SU-DHL-6 (cell line): ENCODE results near the gene TMEM8B.

Source experiments
- CTCF ChIP-seq: fragments of 200-600 bp; sonication (generic); IDR thresholded peaks from one replicate; pipeline ENCODE4 v1.5.1; 2017; ENCODE audit warnings: antibody characterized with exemption, mild to moderate bottlenecking, low read length, moderate library complexity; ENCODE audit not compliant: insufficient read depth, poor library complexity, severe bottlenecking
- EZH2phosphoT487 ChIP-seq: fragments of 200-600 bp; sonication (generic), shearing (Covaris generic); conservative IDR thresholded peaks from 2 replicates; pipeline ENCODE4 v1.6.1; 2018; ENCODE audit warnings: mild to moderate bottlenecking, antibody characterized with exemption, low read length, moderate library complexity, mixed read lengths

GRCh38 chr9:35806101-35806500 is 22.9 kb upstream of the TMEM8B start:
- TF ChIP-seq CTCF (no peak), EZH2phosphoT487 (no peak)
